ENCODE measurements around the gene LCN15.

DNA sequence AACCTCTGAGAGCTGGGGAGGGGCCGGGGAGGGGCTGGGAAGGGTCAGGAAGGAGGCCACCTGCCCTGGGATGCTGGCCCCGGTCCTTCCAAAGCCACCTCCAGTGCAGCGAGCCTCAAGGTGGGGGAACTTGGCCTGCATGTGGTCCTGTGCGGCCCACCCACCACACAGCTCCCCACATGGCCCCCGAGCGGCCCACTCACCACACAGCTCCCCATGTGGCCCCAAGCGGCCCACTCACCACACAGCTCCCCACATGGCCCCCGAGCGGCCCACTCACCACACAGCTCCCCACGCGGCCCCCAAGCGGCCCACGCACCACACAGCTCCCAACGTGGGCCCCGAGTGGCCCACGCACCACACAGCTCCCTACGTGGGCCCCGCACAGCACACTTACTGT is 19.5 kb downstream of the LCN15 start:
- TF ChIP-seq, protein P1, sequence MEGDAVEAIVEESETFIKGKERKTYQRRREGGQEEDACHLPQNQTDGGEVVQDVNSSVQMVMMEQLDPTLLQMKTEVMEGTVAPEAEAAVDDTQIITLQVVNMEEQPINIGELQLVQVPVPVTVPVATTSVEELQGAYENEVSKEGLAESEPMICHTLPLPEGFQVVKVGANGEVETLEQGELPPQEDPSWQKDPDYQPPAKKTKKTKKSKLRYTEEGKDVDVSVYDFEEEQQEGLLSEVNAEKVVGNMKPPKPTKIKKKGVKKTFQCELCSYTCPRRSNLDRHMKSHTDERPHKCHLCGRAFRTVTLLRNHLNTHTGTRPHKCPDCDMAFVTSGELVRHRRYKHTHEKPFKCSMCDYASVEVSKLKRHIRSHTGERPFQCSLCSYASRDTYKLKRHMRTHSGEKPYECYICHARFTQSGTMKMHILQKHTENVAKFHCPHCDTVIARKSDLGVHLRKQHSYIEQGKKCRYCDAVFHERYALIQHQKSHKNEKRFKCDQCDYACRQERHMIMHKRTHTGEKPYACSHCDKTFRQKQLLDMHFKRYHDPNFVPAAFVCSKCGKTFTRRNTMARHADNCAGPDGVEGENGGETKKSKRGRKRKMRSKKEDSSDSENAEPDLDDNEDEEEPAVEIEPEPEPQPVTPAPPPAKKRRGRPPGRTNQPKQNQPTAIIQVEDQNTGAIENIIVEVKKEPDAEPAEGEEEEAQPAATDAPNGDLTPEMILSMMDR (IDR thresholded peaks at IDR 0.05): no peak
- TF ChIP-seq POLR2AphosphoS5 (IDR thresholded peaks at IDR 0.05; ENCODE audit: low read depth, low read length): no peak
- TF ChIP-seq TCF7L2 (IDR thresholded peaks at IDR 0.05; ENCODE audit: low read depth, low read length): no peak
- TF ChIP-seq SIN3A (IDR thresholded peaks at IDR 0.05; ENCODE audit: borderline replicate concordance, insufficient read depth, low read depth, low read length): no peak
- TF ChIP-seq, protein P2, sequence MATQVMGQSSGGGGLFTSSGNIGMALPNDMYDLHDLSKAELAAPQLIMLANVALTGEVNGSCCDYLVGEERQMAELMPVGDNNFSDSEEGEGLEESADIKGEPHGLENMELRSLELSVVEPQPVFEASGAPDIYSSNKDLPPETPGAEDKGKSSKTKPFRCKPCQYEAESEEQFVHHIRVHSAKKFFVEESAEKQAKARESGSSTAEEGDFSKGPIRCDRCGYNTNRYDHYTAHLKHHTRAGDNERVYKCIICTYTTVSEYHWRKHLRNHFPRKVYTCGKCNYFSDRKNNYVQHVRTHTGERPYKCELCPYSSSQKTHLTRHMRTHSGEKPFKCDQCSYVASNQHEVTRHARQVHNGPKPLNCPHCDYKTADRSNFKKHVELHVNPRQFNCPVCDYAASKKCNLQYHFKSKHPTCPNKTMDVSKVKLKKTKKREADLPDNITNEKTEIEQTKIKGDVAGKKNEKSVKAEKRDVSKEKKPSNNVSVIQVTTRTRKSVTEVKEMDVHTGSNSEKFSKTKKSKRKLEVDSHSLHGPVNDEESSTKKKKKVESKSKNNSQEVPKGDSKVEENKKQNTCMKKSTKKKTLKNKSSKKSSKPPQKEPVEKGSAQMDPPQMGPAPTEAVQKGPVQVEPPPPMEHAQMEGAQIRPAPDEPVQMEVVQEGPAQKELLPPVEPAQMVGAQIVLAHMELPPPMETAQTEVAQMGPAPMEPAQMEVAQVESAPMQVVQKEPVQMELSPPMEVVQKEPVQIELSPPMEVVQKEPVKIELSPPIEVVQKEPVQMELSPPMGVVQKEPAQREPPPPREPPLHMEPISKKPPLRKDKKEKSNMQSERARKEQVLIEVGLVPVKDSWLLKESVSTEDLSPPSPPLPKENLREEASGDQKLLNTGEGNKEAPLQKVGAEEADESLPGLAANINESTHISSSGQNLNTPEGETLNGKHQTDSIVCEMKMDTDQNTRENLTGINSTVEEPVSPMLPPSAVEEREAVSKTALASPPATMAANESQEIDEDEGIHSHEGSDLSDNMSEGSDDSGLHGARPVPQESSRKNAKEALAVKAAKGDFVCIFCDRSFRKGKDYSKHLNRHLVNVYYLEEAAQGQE (IDR thresholded peaks at IDR 0.05; ENCODE audit: insufficient read depth in 1 of 2, low read depth in 2 of 2, low read length in 1 of 2): no peak

Data from Panc1 (cell line).